PC-3 (cell line): ENCODE data around the gene BANK1. TPM values are rescaled to one million over a fixed set of nuclear protein-coding genes. Genes with fewer than 3 reads are reported as not detected.

Source experiments
- ATAC-seq: fragments of 200-7000 bp; cut with Tn5 transposase; 2 replicates; pipeline ENCODE4 v1.9.1; 2020; ENCODE audit warnings: mild to moderate bottlenecking, moderate library complexity
- BruUV-seq: library from RNA; stranded (reverse); fragments of 400-500 nt; replicated peaks from 2 replicates; lab custom pipeline; 2021; lab: Mats Ljungman, UMichigan
- CTCF ChIA-PET: fragments of 300-600 bp; sonication (Branson Sonifier 250); formaldehyde crosslinking; loops from one replicate; lab custom pipeline; 2022; ENCODE audit warnings: antibody characterized with exemption; lab: Charles Lee
- POLR2A ChIA-PET: fragments of 300-600 bp; sonication (Branson Sonifier 250); formaldehyde crosslinking; loops from one replicate; lab custom pipeline; 2022; ENCODE audit warnings: antibody characterized with exemption; ENCODE audit not compliant: unreplicated experiment; lab: Charles Lee
- DNase-seq: peaks from one replicate; pipeline ENCODE4 v3.0.0-alpha.2; 2015
- H2AFZ ChIP-seq: fragments of 300-600 bp; sonication (generic); 2 replicates; pipeline ENCODE4 v1.6.0; 2016; ENCODE audit warnings: antibody characterized with exemption, low read length
- H3F3A ChIP-seq: fragments of 300-600 bp; sonication (generic); one replicate; pipeline ENCODE4 v1.6.0; 2017; ENCODE audit warnings: antibody characterized with exemption, low read length, control low read depth, mild to moderate bottlenecking; ENCODE audit not compliant: unreplicated experiment
- H3K27ac ChIP-seq: fragments of 300-600 bp; sonication (generic); 2 replicates; pipeline ENCODE4 v1.5.1; 2016; ENCODE audit warnings: mild to moderate bottlenecking, low read length
- H3K27me3 ChIP-seq: fragments of 300-600 bp; sonication (generic); 2 replicates; pipeline ENCODE4 v1.6.1; 2016; ENCODE audit warnings: low read length, mixed read lengths
- H3K36me3 ChIP-seq: fragments of 300-600 bp; sonication (generic); 2 replicates; pipeline ENCODE4 v1.6.1; 2016; ENCODE audit warnings: low read depth, mixed run types, low read length, mixed read lengths
- H3K4me1 ChIP-seq: fragments of 300-600 bp; sonication (generic); 2 replicates; pipeline ENCODE4 v1.5.1; 2016; ENCODE audit warnings: low read length; ENCODE audit not compliant: insufficient read depth
- H3K4me2 ChIP-seq: fragments of 300-600 bp; sonication (generic); 2 replicates; pipeline ENCODE4 v1.6.0; 2016; ENCODE audit warnings: low read length
- H3K4me3 ChIP-seq: fragments of 300-600 bp; sonication (generic); 2 replicates; pipeline ENCODE4 v1.5.1; 2016; ENCODE audit warnings: mild to moderate bottlenecking, low read length, mixed read lengths
- H3K79me2 ChIP-seq: fragments of 300-600 bp; sonication (generic); 2 replicates; pipeline ENCODE4 v1.6.1; 2017; ENCODE audit warnings: low read length, mixed read lengths
- H3K9ac ChIP-seq: fragments of 300-600 bp; sonication (generic); 2 replicates; pipeline ENCODE4 v1.6.0; 2016; ENCODE audit warnings: mild to moderate bottlenecking, low read length
- H3K9me2 ChIP-seq: fragments of 300-600 bp; sonication (generic); replicated peaks from 2 replicates; pipeline ENCODE4 v1.6.1; 2016; ENCODE audit warnings: mixed run types, low read length, mixed read lengths
- H3K9me3 ChIP-seq: fragments of 300-600 bp; sonication (generic); 2 replicates; pipeline ENCODE4 v1.6.1; 2016; ENCODE audit warnings: low read length, mixed read lengths
- H4K20me1 ChIP-seq: fragments of 300-600 bp; sonication (generic); 2 replicates; pipeline ENCODE4 v1.6.1; 2016; ENCODE audit warnings: low read length, mixed read lengths
- CTCF ChIP-seq: fragments of 300-600 bp; sonication (generic); conservative IDR thresholded peaks from 2 replicates; pipeline ENCODE4 v1.5.1; 2017; ENCODE audit warnings: antibody characterized with exemption, low read depth, mild to moderate bottlenecking, low read length
- EZH2 ChIP-seq: fragments of 300-600 bp; sonication (generic); IDR thresholded peaks from one replicate; pipeline ENCODE4 v1.6.1; 2017; ENCODE audit warnings: antibody characterized with exemption, mild to moderate bottlenecking, low read length; ENCODE audit not compliant: unreplicated experiment
- EZH2phosphoT487 ChIP-seq: fragments of 300-600 bp; sonication (generic); IDR thresholded peaks from 2 replicates; pipeline ENCODE4 v1.6.1; 2018; ENCODE audit warnings: mild to moderate bottlenecking, antibody characterized with exemption, low read length, borderline replicate concordance
- intact Hi-C: fragments of 100-400 bp; cut with micrococcal nuclease; formaldehyde crosslinking; loops from 2 replicates; pipeline ENCODE4 v1.9.0; 2023
- total RNA-seq: library from RNA; depleted of rRNA; stranded (reverse); fragments of >200 nt; gene quantifications from 2 replicates; pipeline ENCODE4 v1.2.3, GENCODE V29; 2014

Gene BANK1
- total RNA-seq, 1 experiment from 2014 or later = 1.5 TPM

DNA sequence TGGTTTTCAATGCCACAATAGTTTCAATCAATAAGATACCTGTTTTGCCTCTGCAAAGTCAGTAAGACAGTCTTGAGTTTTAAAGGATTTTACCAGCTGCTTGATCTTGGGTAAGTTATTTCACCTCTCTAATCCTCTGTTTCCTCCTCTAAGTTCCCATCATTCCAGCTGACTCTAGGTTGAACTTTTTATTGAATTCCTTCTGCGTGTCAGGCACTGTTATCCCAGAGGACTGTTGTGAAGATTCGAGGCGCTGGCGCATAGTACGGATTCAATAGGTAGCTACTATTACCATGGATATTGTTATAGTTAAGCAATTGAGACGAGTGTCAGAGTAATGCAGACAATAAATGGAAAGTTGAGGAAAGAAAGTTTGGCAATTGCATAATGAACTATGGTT lies 179.4 kb downstream of the BANK1 start:
- H3F3A ChIP-seq = no peaks in the 10 kb centered on the region
- H3K4me2 ChIP-seq = no peak overlapping the region
- H3K9me3 ChIP-seq = no peaks in the 10 kb centered on the region
- ChIA-PET CTCF (no interaction called here), POLR2A (no interaction called here)
- H3K36me3 ChIP-seq = no peaks in the 10 kb centered on the region
- no peak overlapping the region for H3K9ac ChIP-seq
- H2AFZ ChIP-seq = no peak overlapping the region
- no peaks in the 10 kb centered on the region for H3K9me2 ChIP-seq
- no peaks in the 10 kb centered on the region for H3K27me3 ChIP-seq
- H3K4me1 ChIP-seq = peaks cover 55% of the 10 kb centered on the region
- H3K4me3 ChIP-seq = no peak overlapping the region
- DNase-seq (no peak), ATAC-seq (no peak)
- BruUV-seq = no TSS peak
- H3K79me2 ChIP-seq = no peaks in the 10 kb centered on the region
- H4K20me1 ChIP-seq = no peaks in the 10 kb centered on the region
- intact Hi-C loops = no loop called here
- TF ChIP-seq EZH2phosphoT487 = no peak
- no peak for TF ChIP-seq EZH2
- TF ChIP-seq CTCF = no peak
- H3K27ac ChIP-seq = no peak overlapping the region

- Histone ChIP-seq H3K4me3 (no peak overlapping the region), H3K9me2 (no peaks in the 10 kb centered on the region), H3K36me3 (no peaks in the 10 kb centered on the region), H3K4me2 (no peak overlapping the region), H3K9ac (no peak overlapping the region), H3K27ac (no peak overlapping the region), H4K20me1 (no peaks in the 10 kb centered on the region), H3K79me2 (no peaks in the 10 kb centered on the region), H3K27me3 (no peaks in the 10 kb centered on the region), H3K9me3 (no peaks in the 10 kb centered on the region), H3K4me1 (peaks cover 55% of the 10 kb centered on the region), H2AFZ (no peak overlapping the region), H3F3A (no peaks in the 10 kb centered on the region)
- TF ChIP-seq EZH2 = no peak
- no peak for TF ChIP-seq CTCF
- TF ChIP-seq EZH2phosphoT487 = no peak
- ChIA-PET POLR2A (no interaction called here), CTCF (no interaction called here)
- intact Hi-C loops = no loop called here
- ATAC-seq (no peak), DNase-seq (no peak)
- BruUV-seq = no TSS peak
Observed at GRCh38 chr4:101970547-101971155, 180.1 kb downstream of the BANK1 start.

DNA sequence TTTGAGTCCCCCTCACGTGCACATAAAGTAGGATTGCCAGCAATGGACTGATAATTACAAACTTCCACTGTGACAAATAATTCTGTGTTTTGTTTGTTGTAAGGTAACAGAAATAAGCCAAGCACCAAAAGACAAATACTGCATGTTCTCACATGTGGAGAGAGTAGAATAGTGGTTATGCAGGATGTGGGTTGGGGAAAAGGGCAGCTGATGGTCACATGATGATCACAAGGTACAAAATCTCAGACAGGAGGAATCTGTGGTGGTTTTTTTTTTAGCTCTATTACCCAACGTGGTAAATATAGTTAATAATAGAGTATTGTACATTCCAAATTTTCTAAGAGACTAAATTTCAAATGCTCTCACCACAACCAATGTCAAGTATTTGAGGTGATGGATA lies 182.3 kb downstream of the BANK1 start:
- no TSS peak for BruUV-seq
- peaks cover 64% of the 10 kb centered on the region for H3K4me1 ChIP-seq
- CTCF ChIA-PET = no interaction called here
- H3K27me3 ChIP-seq = no peaks in the 10 kb centered on the region
- H3K9me2 ChIP-seq = no peaks in the 10 kb centered on the region
- no peaks in the 10 kb centered on the region for H3K79me2 ChIP-seq
- peak overlapping the region; percentile 6; the same call in 1 of the 2 replicates for H3K27ac ChIP-seq
- intact Hi-C loops = no loop called here
- H3F3A ChIP-seq = peaks cover 3% of the 10 kb centered on the region
- no peak for ATAC-seq
- H3K4me2 ChIP-seq = no peak overlapping the region
- H2AFZ ChIP-seq = no peak overlapping the region
- no peak overlapping the region for H3K9ac ChIP-seq
- POLR2A ChIA-PET = no interaction called here
- H3K4me3 ChIP-seq = no peak overlapping the region
- no peak for DNase-seq
- no peak for TF ChIP-seq CTCF
- TF ChIP-seq EZH2phosphoT487 = no peak
- TF ChIP-seq EZH2 = no peak
- no peaks in the 10 kb centered on the region for H4K20me1 ChIP-seq
- no peaks in the 10 kb centered on the region for H3K9me3 ChIP-seq
- H3K36me3 ChIP-seq = no peaks in the 10 kb centered on the region
